ENCODE data around the gene NDE1.
"Not testable (repeated sequence)": the region's sequence is repeated elsewhere in the genome, so short reads cannot be mapped to it uniquely, and the experiment has no call there.

- not testable (repeated sequence) for TF ChIP-seq CTCF (IDR thresholded peaks at IDR 0.05); POLR2AphosphoS5 (IDR thresholded peaks at IDR 0.05); POLR2A (IDR thresholded peaks at IDR 0.05; ENCODE audit: low read depth)
Measured at GRCh38 chr16:15646557-15647293, 3.3 kb upstream of the NDE1 start.

Data from esophagus muscularis mucosa (tissue), 3 donors.